DMS153 treated with DMSO at 0.1 percent for 48 hours (cell line): ENCODE data around the gene SYT8.

Experiments
- DNase-seq: peaks from one replicate; lab custom pipeline; 2025; ENCODE audit not compliant: unreplicated experiment; lab: John Stamatoyannopoulos, UW

Gene SYT8

GRCh38 chr11:1858154-1858553 is 23.4 kb downstream of the SYT8 start:
- DNase-seq, result no peak

- DNase-seq, result no peak
Observed at GRCh38 chr11:1858576-1858975, 23.8 kb downstream of the SYT8 start.

GRCh38 chr11:1859004-1859403 is 24.2 kb downstream of the SYT8 start:
- no peak for DNase-seq

- DNase-seq, result no peak
Observed at GRCh38 chr11:1860108-1860507, 25.3 kb downstream of the SYT8 start.

GRCh38 chr11:1861435-1862411 is 26.9 kb downstream of the SYT8 start:
- DNase-seq, result no peak

- no peak for DNase-seq
Observed at GRCh38 chr11:1862588-1863351, 28.0 kb downstream of the SYT8 start.

- DNase-seq, result peak; percentile 33
Observed at GRCh38 chr11:1863352-1864216, 28.8 kb downstream of the SYT8 start.

- no peak for DNase-seq
Observed at GRCh38 chr11:1864231-1864630, 29.4 kb downstream of the SYT8 start.

GRCh38 chr11:1864831-1865665 is 30.3 kb downstream of the SYT8 start:
- DNase-seq, result no peak

- DNase-seq, result no peak
Observed at GRCh38 chr11:1866226-1866625, 31.4 kb downstream of the SYT8 start.

- no peak for DNase-seq
Observed at GRCh38 chr11:1866776-1867175, 32.0 kb downstream of the SYT8 start.

GRCh38 chr11:1867381-1867780 is 32.6 kb downstream of the SYT8 start:
- DNase-seq, result no peak

GRCh38 chr11:1868056-1868635 is 33.4 kb downstream of the SYT8 start:
- no peak for DNase-seq

- no peak for DNase-seq
Observed at GRCh38 chr11:1868636-1869291, 34.0 kb downstream of the SYT8 start.

- no peak for DNase-seq
Observed at GRCh38 chr11:1869427-1870325, 34.9 kb downstream of the SYT8 start.

- DNase-seq, result no peak
Observed at GRCh38 chr11:1870326-1870696, 35.5 kb downstream of the SYT8 start.

GRCh38 chr11:1870721-1871466 is 36.1 kb downstream of the SYT8 start:
- no peak for DNase-seq

GRCh38 chr11:1871531-1871930 is 36.7 kb downstream of the SYT8 start:
- DNase-seq, result no peak
